Activated CD4-positive, alpha-beta T cell treated with anti-CD3 and anti-CD28 coated beads, Interleukin-2, Interleukin-4, amounts not matched to agents 100 ng/mL and 50 ng/mL, durations not matched to agents 16 hours and 8 hours (primary cell): ENCODE measurements around the gene MGMT.

Source experiments
- DNase-seq: peaks from one replicate; pipeline ENCODE4 v3.0.0-alpha.2; 2020; ENCODE audit warnings: low spot score

Gene MGMT

DNA sequence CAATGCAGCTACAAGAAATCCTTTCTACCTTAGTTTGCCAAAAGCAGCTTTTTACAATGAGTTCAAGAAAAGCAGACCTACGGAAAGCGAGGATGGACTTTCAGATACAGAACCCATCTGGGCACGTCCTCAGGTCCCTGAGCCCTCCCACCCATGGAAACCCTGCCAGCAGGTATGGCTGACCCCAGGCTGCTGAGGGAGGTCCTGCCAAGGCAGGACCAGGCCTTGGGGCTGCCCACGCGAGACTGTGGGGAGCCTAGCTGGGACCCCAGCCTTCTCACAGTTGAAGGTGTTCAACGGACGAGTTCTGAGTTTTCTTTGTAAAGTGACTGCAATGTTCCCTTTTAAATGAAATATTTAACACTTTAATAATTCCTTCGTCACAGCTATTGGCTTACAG, 245.0 kb downstream of the MGMT start:
- DNase-seq: no peak

- no peak for DNase-seq
These were observed 246.7 kb downstream of the MGMT start for GRCh38 chr10:129713659-129714265.

DNA sequence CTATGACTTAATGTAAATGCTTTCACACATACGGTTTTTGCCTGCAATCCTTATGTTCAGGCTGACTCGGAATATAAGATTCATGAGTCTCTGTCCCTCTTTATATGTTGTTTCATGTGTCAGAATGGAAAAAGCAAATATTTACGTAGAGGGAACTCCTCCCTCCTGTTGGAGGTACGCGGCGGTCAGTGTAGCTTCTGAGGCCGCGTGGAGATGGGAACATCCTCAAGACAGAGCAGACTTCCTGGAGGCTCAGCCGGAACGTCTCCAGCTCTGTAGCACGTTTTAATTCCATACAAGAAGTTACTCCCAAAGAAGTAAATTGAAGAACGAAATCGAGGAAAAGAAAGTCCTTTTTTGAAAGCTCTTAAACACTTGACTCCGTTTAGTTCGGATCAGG, 248.8 kb downstream of the MGMT start:
- no peak for DNase-seq

- DNase-seq: no peak
These were observed 249.2 kb downstream of the MGMT start for GRCh38 chr10:129716211-129716681.

DNA sequence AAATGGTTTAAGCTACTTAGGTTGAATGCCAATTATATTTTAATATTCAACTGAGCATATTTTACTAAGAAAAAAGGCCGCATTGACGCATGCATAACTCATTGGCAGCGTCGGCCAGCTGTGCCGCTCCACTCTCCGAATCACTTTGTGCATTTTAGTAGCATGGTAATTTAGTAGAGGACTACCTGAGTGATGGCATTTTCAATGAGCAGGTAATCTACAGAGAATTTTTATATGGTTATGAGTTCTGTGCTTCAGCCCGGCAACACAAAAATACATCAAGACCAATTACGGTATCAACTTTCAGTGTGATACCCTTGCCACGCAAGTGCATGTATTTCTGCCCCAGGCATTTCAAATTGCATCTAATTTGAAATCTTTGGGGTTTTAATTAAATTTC, 249.8 kb downstream of the MGMT start:
- DNase-seq: no peak

DNA sequence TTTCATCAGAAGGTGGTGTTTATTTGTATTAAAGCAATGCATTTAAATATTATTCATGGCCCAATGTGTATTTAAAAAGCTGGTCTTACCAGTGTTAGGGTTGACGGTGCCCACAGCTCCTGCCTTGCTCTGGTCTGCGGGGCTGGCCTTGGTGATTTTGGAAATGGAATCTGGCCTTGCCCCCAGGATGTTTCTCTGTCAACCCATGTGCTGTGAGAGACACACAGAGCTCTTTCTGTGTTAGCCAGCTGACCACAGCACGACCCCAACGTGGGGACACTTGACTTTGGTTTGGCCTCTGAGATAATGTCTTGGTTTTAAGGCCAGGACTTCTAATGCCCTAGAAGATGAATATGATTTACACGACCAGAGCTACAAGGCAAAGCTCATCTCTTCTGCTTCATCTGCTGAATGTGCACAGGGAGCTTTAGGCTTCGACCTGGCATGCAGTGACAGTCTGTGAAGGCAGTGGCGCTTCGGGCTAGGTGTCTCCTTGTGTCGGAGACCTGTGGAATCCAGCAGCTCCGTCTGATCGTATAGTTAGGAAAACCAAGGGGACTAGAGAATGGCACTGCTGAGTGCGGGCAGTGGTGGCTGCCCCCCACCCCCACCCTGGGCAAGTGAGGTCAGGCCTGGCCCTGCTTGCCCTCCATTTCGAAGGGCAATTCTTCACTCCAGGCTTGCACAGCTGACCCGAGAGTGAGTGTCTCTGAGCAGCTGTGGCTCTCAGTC, 250.9 kb downstream of the MGMT start:
- no peak for DNase-seq

GRCh38 chr10:129718548-129719414, 251.7 kb downstream of the MGMT start:
- DNase-seq: no peak

DNA sequence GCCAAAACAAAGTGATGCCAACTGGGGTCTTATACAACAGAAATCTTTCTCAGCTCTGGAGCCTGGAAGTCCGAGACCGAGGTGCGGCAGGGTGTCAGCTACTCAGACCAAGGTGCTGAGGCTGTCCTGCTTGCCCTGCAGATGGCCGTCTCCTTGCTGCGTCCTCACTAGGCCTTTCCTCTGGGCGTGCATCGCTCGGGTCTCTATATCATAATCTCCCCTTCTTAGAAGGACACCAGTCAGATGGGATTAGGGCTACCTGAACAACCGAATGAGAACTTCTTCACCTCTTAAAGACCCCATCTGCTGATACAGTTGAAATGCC, 252.3 kb downstream of the MGMT start:
- no peak for DNase-seq

DNA sequence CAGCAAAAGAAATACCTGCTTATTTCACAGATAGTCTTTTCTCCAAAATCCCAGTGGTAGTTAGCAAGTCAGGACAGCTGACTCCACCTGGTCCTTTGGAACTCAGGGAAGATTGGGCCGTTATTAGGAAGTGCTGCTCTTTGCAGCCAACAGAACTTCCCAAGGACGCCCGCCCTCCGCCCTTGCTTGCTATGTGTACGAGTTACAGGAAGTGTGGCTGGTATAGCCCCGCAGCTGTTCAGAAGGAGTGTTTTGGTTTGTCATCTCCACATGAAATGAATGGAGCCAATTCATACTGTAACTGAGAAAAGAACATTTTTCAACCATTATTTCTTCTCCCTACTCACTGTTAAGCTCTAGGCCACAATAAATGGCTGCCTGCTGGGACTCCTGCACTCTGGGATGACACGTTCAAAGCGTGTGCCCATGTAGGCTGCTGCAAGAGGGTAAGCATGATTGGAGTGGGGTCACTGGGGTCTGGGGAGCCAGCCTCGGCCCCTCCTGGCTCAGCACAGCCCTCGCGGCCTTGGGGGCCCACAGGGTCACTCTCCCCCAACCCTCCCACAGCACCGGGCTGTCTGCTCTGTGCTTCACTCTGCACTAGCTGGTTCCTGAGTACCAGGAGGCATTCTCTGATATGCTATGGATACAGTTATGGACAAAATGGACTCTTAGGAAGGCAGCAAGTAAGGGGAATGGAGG, 253.0 kb downstream of the MGMT start:
- DNase-seq: no peak

GRCh38 chr10:129725011-129725410, 258.0 kb downstream of the MGMT start:
- DNase-seq: no peak

DNA sequence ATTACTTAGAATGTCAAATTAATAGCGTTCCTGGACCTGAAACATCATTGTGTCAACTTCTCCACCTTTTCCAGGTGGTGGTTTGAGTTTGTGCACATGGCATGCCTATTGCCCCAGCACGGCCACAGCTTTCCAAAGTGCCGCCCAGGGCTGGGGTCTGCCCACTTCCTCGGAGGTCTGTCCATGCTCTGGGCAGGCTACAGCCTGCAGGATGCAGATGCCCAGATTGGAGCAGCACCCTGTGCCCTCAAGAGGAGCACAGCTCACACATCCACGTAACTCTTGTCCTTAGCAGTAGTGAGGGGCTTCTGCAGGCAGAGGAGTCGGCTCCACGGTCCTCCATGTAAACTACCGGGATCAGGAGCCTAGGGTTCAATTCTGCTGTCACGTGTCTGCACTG, 258.4 kb downstream of the MGMT start:
- DNase-seq: no peak

DNA sequence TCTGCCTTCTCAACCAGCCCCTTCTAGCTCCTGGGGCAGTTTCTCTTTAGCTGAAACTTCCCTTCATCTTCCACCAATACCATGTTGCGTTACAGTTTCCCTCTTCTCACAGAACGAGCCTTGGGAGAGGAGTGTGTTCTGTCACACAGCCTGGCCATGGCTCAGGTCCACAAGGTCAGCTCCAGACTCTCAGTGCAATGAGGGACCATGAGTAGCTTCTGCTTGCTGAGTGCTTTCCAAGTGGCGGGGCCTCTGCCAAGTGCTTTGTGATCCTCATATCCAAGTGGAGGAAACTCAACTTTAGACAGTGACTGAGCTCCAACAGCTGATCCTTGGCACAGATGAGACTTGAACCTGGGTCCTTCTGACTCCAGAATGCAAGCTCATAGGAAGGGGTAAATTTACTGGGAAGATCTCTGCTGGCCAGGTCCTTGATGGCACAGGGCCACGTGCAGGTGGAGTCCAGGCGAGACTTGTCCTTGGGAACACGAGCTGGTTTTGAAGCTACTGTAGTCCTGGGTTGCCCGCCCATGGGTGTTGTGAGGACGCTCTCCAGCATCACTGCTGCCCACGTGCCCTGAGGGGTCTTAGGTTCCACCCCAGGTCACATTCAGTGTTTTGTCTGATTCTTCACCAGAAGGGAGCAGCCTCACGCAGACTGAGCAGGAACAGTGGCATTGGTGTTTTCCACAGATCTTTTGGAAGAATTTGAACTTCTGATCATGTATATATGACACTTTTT, 259.0 kb downstream of the MGMT start:
- no peak for DNase-seq

DNA sequence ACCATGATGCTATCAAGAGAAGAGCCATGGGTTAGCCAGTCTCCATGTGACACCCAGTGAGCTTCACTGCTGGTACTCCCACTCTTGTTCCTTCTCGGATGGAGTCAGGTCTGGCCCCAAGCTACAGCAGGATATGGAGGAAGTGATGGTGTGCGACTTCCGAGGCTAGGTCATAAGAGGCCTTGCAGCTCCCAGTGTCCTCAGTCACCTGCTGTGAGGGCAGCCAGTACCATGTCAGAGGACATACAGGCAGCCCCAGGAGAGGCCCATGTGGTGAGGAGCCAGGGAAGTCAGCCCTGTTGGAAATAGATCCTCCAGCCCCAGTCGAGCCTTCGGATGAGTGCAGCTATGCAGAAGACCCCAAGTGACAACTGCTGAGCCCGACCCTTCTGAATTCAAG, 260.0 kb downstream of the MGMT start:
- DNase-seq: no peak

DNA sequence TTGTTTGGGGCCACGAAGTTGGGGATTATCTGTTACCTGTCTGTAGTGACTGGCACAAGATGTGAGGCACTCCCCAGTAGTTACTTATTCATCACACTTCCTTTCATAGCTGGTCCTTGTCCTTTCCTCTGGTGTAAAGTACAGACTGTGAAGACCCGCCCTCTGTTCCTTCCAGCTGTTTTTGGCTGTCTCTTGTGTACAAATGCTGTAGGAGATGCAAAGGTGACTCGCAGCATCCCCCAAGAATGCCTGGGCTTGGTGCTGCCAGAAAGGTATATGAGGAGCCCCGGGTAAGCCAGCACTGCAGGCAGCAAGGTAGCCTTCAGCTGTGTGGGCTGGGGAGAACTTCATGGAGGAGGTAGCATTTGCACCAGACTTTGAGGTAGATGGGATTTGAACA, 260.5 kb downstream of the MGMT start:
- no peak for DNase-seq

GRCh38 chr10:129728246-129728820, 261.3 kb downstream of the MGMT start:
- no peak for DNase-seq

- no peak for DNase-seq
These were observed 262.1 kb downstream of the MGMT start for GRCh38 chr10:129728905-129729795.

GRCh38 chr10:129730272-129730992, 263.4 kb downstream of the MGMT start:
- no peak for DNase-seq

GRCh38 chr10:129730993-129731325, 263.9 kb downstream of the MGMT start:
- DNase-seq: no peak

- DNase-seq: no peak
These were observed 273.7 kb downstream of the MGMT start for GRCh38 chr10:129740532-129741279.
